Measurements from ENCODE around the gene OSMR. TPM values are rescaled to one million over a fixed set of nuclear protein-coding genes. Genes with fewer than 3 reads are reported as not detected.
A peak's percentile ranks its signal among the peaks of the same experiment; 100 is the strongest.

The OSMR gene
- total RNA-seq, 1 experiment from 2014 or later: 28.1 TPM

- peak; percentile 50 for DNase-seq (ENCODE audit: low read depth)
Measured at GRCh38 chr5:38925154-38925925, 79.5 kb downstream of the OSMR start.

GRCh38 chr5:38926121-38926520 is 80.3 kb downstream of the OSMR start:
- DNase-seq (ENCODE audit: low read depth): peak; percentile 69

- no peak for DNase-seq (ENCODE audit: low read depth)
Measured at GRCh38 chr5:38927470-38927869, 81.7 kb downstream of the OSMR start.

- DNase-seq (ENCODE audit: low read depth): no peak
Measured at GRCh38 chr5:38929838-38930237, 84.0 kb downstream of the OSMR start.

- DNase-seq (ENCODE audit: low read depth): no peak
Measured at GRCh38 chr5:38931731-38932130, 85.9 kb downstream of the OSMR start.

GRCh38 chr5:38932854-38933408 is 87.1 kb downstream of the OSMR start:
- no peak for DNase-seq (ENCODE audit: low read depth)

- DNase-seq (ENCODE audit: low read depth): no peak
Measured at GRCh38 chr5:38935437-38935836, 89.6 kb downstream of the OSMR start.

GRCh38 chr5:38936269-38936668 is 90.5 kb downstream of the OSMR start:
- DNase-seq (ENCODE audit: low read depth): no peak

- DNase-seq (ENCODE audit: low read depth): peak; percentile 26
Measured at GRCh38 chr5:38938424-38938823, 92.6 kb downstream of the OSMR start.

- DNase-seq (ENCODE audit: low read depth): no peak
Measured at GRCh38 chr5:38938973-38939372, 93.2 kb downstream of the OSMR start.

- no peak for DNase-seq (ENCODE audit: low read depth)
Measured at GRCh38 chr5:38940230-38940858, 94.5 kb downstream of the OSMR start.

GRCh38 chr5:38941912-38942311 is 96.1 kb downstream of the OSMR start:
- no peak for DNase-seq (ENCODE audit: low read depth)

GRCh38 chr5:38944282-38944681 is 98.5 kb downstream of the OSMR start:
- no peak for DNase-seq (ENCODE audit: low read depth)

GRCh38 chr5:38948501-38948900 is 102.7 kb downstream of the OSMR start:
- DNase-seq (ENCODE audit: low read depth): peak; percentile 13

- no peak for DNase-seq (ENCODE audit: low read depth)
Measured at GRCh38 chr5:38953426-38954012, 107.7 kb downstream of the OSMR start.

GRCh38 chr5:38961691-38962090 is 115.9 kb downstream of the OSMR start:
- DNase-seq (ENCODE audit: low read depth): no peak

GRCh38 chr5:38968665-38969064 is 122.9 kb downstream of the OSMR start:
- DNase-seq (ENCODE audit: low read depth): no peak

GRCh38 chr5:38978036-38978435 is 132.2 kb downstream of the OSMR start:
- DNase-seq (ENCODE audit: low read depth): no peak

GRCh38 chr5:38979535-38979934 is 133.7 kb downstream of the OSMR start:
- DNase-seq (ENCODE audit: low read depth): no peak

Measured in LHCN-M2 (cell line).